ENCODE data around the gene RPL7A.
"Not testable (repeated sequence)": the region's sequence is repeated elsewhere in the genome, so short reads cannot be mapped to it uniquely, and the experiment has no call there.

RPL7A gene

GRCh38 chr9:133371261-133371711, 23.3 kb downstream of the RPL7A start:
- DNase-seq = no peak

GRCh38 chr9:133372144-133372543, 24.1 kb downstream of the RPL7A start:
- DNase-seq = no peak

- no peak for DNase-seq
These were observed 26.6 kb downstream of the RPL7A start for GRCh38 chr9:133374612-133375115.

GRCh38 chr9:133375116-133375723, 27.2 kb downstream of the RPL7A start:
- no peak for DNase-seq

- peak; percentile 88 for DNase-seq
These were observed 28.0 kb downstream of the RPL7A start, which contains the start of the genes STKLD1 and SURF4 for GRCh38 chr9:133375724-133376654. TSS of gene STKLD1 (plus strand) at chr9:133376366. CDS start at chr9:133376474, 108 bp downstream. TSS of gene SURF4 (minus strand) at chr9:133376060. CDS start at chr9:133375969, 91 bp downstream.

GRCh38 chr9:133377280-133377679, 29.3 kb downstream of the RPL7A start:
- not testable (repeated sequence) for DNase-seq

- no peak for DNase-seq
These were observed 29.8 kb downstream of the RPL7A start for GRCh38 chr9:133377721-133378216.

GRCh38 chr9:133378408-133378962, 30.5 kb downstream of the RPL7A start:
- no peak for DNase-seq

- DNase-seq = no peak
These were observed 31.4 kb downstream of the RPL7A start for GRCh38 chr9:133379153-133380086.

GRCh38 chr9:133380734-133381133, 32.7 kb downstream of the RPL7A start:
- no peak for DNase-seq

- no peak for DNase-seq
These were observed 34.6 kb downstream of the RPL7A start for GRCh38 chr9:133382507-133383141.

- no peak for DNase-seq
These were observed 35.4 kb downstream of the RPL7A start for GRCh38 chr9:133383438-133383837.

- DNase-seq = no peak
These were observed 36.8 kb downstream of the RPL7A start for GRCh38 chr9:133384736-133385321.

- DNase-seq = no peak
These were observed 37.4 kb downstream of the RPL7A start for GRCh38 chr9:133385452-133385851.

GRCh38 chr9:133386338-133386737, 38.3 kb downstream of the RPL7A start:
- no peak for DNase-seq

GRCh38 chr9:133387680-133388079, 39.7 kb downstream of the RPL7A start:
- no peak for DNase-seq

- DNase-seq = no peak
These were observed 41.1 kb downstream of the RPL7A start for GRCh38 chr9:133389025-133389557.

- DNase-seq = no peak
These were observed 41.5 kb downstream of the RPL7A start for GRCh38 chr9:133389562-133389961.

- no peak for DNase-seq
These were observed 42.7 kb downstream of the RPL7A start for GRCh38 chr9:133390713-133391112.

GRCh38 chr9:133391449-133391848, 43.4 kb downstream of the RPL7A start:
- not testable (repeated sequence) for DNase-seq

GRCh38 chr9:133392308-133392707, 44.3 kb downstream of the RPL7A start:
- DNase-seq = not testable (repeated sequence)
